ENCODE data around the gene SORCS2.

Gene SORCS2

DNA sequence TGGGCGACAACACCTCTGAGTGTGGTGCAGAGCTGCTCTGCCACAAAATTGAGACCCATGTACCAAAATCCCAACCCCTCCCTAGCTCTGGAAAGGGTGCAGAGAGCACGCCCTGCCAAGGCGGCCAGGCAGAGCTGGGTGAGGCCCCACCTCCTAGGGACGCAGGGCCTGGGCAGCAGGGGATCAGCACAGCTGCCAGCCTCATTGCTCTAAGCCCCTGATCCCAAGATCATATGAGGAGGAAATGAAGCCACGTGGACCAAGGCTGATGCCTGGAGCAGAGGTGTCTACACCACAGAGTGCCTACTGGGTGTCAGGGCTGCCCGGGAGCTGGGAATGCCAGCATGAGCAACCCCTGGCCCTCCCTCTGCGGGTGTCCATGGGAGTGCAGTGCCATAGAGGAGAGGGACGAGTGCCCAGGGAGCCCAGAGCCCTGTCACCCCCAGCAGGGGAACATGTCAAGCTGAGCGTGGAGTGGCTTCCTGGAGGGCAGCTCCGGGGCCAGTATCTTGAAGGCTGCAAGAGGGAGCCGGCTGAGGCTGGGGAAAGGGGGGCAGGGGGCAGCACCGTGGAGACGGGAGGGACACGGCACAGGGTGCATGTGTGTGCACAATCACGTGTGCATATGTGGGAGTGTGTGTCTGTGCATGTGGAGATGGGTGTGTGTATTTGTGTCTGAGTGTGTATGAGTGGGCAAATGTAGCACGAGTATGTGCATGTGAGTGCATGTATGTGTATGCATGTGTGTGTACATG lies 306.3 kb downstream of the SORCS2 start:
- DNase-seq: no peak

DNA sequence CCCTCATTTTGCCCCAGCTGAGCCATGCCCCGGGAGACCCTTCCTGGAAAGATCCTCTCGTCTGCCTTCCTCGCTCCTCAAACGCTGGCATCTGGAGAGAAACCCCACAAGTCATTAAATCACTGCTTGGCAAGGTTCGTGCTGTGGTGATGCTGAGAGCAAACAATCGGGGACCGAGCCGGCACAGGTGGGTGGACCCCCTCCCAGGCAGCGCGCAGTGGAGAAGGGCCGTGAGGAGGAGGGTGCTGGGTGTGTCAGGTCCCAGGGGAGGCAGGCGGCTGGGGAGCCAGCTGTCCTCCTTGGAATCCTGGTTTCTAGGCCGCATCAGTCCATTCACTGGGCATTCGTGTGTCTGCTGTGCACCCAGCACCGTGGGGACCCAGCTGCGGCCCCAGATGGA lies 307.3 kb downstream of the SORCS2 start:
- DNase-seq: no peak

DNA sequence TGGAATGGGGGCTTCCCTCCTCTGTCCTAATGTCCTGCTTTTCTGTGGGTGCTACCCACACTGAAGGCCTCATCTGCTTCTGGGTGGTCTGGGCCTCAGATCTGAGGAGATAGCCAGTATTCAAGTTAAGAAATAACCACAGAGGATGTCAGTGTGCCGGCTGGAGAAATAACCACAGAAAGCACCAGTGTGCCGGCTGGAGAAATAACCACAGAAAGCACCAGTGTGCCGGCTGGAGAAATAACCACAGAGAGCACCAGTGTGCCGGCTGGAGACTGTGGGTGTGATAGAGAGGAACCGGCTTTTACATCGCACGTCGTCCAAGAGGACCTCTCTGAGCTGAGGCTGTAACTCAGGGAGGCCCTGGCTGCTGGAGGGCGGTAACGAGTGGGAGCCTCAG lies 308.1 kb downstream of the SORCS2 start:
- no peak for DNase-seq

DNA sequence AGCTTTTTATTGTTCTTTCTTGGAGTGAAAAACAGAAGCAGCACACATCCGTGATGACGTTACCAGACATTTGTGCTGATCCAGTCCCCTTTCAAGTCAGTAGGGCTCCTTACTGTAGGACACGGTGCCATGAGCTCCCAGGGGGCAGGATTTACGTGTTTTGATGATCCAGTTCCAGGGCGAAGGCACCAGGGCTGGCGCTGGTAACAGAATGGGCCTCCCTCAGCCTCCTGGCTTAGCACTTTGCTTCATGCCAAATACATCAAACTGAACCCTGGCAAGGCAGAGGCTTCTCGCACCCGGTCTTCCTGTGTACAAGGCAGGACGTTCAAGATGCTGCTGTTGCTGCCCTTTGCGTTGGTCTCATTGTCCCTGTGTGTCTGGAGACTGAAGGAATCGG lies 309.0 kb downstream of the SORCS2 start:
- DNase-seq: no peak

DNA sequence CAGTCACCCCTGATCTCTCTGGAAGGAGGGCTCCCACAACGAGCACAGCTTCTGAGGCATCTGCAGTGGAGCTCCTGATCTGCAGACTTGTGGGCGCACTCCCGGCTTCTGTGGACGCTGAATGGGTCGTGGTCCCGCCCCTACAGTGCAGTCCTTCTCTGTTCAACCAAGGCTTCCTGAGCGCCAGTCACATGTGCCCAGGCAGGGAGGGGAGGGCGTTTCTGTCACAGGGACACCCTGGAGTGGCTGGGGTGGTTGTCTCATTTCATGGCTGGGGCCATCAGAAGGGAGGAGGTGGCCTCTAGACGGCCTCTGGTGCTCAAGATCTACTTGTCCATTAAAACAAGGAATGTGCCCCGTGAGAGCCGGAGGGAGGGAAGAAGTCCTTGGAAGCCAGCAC lies 309.5 kb downstream of the SORCS2 start:
- no peak for DNase-seq

DNA sequence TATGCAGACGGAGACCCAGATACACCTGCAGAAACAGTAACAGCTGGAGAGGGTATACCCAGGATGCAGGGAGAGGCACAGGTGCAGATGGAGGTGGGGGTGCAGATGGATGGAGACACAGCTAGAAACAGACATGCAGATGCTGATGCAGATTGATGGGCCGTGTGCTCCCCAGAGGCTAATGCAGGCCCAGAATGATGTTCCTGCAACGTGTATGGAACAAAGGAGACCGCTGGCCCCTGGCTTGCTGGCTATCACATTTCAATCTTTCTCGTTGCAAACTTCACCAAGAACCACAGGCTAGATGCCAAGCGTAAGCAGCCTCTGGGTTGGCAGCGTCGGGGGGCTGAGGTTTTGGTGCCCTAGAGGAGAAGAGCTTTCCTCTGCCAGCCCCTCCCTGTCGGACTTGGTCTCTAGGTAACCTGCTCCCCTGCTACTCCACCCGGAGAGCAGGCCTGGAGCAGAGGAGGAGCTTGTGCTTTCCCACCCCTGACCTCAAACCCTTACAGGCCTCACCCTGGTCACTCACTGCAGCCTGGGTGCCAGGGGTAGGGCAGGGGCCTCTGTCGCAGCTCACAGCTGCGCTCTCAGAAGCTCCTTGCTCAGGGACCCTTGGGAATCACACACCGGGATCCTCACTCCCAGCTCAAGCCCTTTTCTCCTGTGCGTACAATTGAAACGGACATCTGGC lies 311.4 kb downstream of the SORCS2 start:
- no peak for DNase-seq

DNA sequence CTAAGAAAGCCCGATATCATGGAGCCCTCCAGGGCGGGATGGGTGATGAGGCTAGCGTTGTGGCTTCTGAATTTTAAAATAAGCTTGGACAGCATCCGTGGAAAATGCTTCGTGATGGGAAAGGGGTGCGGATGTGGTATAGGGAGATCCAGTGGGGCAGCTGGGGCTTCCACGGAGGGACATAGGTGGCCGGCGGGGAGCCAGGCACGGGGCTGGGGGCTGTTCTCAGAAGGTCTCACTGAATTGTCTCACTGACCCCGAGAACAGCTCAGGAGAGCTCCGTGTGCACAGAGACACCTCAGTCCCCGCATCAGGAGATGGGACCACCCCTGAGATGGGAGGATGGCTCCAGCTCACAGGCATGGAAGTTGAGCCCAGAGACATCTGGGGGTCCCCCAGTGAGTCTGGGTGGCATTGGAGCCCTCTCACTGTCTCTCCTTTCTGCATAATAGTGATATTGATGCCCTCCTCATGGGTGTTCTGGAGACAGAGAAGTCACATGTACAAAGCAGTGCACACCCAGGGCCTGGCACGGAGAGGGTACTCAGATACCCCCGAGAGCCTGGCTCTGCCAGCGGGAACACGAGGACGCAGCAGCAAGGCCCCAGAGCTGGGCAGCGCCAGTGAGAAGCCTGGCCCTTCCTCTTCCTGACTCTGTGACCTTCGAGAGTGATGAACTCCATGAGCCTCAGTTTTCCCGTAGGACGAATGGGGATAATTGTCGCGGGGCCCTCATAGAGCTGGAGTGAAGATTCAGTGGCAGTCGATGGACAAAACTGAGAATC lies 313.0 kb downstream of the SORCS2 start:
- DNase-seq: no peak

DNA sequence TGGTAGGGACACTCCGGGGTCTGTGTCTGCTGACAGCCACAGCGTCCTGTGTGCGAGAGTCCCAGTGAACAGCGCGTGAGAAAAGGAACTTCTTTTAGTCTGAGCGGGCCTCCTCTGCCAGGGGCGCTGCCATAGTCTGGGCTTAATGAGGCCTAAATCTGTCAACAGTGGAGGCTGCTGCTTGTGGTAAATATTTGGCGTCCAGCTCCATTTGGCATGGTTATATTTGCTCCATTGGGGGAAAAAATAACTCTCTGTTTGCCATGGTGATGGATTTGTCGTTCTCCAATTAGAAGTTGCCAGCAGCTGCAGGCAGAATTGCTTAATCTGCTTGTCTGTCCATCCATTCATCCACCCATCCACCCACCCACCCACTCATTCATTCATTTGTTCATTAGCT lies 313.8 kb downstream of the SORCS2 start:
- DNase-seq: no peak

DNA sequence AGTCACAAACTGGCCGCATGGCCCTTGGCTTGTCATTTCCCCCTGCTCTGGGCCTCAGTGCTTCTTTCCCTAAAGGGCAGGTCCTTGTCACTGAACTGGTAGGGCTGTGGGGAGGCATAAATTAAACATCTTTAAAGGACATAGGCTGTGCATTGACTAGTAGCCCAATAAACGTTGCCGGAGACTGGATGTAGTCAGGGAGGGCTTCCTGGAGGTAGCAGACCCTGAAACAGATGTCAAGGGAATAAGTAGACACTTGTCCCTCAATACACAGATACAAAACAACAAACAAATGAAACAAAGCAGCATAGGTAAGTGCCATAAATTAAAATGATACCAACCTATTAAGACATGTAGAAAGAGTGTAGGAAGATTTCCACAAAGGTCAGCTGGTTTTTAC lies 314.2 kb downstream of the SORCS2 start:
- no peak for DNase-seq

DNA sequence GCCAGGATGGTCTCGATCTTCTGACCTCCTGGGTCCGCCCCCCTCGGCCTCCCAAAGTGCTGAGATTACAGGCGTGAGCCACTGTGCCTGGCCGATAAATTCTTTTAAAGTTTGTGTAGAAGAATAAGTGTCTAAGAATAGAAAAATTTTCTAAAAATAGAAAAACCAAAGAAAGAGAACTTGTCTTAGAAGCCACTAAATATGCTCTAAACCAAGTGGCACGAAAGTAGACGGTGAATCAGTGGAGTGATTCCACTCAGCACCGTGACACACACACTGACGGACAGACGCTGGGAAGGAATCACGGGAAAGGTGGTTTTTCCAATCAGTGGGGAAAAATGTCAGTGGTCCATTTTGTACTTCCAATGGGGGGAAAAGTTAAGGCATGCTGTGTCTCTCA lies 315.0 kb downstream of the SORCS2 start:
- no peak for DNase-seq

DNA sequence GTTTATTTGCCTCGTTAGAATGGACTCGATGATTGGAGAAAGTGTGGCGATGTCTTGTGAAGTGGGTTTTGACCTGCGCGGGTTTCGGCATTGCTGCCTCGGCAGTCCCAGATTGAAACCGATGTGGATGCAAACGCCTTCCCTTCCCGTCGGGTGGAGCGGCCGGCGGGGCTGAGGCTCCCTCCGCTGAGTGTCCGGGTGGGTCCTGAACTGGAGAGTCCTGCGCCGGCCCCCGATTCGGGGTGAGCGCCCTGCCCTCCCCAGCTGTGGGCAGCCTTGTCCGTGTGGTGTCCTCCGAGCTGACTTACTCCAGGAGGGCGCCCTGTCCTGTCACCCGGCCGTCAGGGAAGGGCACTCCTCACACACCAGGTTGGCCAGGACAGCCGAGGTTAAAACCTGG lies 317.7 kb downstream of the SORCS2 start:
- no peak for DNase-seq

DNA sequence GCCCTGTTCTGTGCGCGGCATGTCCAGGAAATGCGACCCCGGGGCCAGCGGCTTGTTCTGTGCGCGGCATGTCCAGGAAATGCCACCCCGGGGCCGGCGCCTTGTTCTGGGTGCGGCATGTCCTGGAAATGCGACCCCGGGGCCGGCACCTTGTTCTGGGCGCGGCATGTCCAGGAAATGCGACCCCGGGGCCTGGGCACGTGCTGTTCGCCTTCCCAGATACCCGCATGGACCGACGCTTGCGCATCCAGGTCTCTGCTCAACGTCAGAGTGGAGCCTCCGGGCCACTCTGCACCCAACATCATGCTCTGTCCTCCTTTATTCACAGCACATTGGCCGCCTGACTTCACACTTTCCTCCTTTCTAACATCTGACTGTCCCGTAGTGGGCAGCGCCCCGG lies 318.2 kb downstream of the SORCS2 start:
- DNase-seq: no peak

DNA sequence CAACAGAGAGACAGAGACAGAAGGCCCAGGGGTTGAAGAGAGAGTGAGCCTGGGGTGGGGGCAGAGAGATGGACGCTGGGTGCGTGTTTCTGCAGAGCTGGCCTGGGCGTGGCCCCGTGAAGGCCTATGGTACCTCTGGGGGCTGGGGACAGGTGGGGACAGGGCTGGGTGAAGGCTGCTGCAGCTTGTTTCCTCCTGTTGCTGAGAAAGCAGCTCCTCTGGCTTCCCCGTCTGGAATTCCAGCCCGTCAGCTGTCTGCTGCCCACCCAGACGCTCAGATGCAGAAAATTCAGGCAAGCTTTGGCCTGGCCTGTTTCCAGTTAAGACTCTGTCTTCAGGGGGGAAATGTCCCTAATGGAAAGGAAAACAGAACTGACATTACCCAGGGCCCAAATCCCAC lies 319.2 kb downstream of the SORCS2 start:
- no peak for DNase-seq

DNA sequence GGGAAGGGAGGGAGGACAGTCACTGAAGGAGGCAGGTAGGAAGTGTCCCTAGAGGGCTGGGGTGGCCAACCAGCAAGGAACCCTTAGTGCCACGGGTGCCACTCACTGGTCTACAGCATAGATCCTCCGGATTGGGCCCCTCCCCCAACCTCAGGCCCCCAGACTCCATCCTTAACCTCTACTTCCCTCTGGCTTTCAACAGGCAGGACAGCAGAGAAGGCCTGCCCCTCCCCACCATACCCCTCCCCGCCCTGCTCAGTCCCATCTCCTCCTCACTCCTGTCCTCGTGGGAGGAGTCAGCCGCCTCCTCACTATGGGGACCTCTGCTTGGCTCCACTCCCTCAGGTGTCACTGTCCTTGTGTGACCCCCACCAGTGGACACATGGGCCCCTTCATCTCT lies 320.1 kb downstream of the SORCS2 start:
- DNase-seq: no peak

DNA sequence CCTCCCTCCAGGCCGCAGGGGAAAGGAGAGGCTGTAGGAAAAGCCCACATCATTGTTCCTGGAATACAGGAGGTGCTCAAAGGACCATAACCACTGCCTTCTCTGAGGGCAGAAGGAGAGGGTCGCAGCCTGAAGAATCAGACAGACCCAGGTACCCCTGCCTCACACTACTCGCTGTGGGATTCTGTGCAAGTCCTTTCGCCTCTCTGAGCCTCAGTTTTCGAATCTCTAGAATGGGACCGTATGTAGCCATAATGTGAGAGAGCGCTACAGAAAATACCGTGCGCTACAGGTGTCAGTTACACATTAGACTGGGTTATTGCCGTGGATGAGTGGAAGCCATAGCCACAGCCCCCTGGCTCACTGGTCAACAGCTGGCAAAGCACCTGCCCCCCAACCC lies 320.6 kb downstream of the SORCS2 start:
- DNase-seq: no peak

DNA sequence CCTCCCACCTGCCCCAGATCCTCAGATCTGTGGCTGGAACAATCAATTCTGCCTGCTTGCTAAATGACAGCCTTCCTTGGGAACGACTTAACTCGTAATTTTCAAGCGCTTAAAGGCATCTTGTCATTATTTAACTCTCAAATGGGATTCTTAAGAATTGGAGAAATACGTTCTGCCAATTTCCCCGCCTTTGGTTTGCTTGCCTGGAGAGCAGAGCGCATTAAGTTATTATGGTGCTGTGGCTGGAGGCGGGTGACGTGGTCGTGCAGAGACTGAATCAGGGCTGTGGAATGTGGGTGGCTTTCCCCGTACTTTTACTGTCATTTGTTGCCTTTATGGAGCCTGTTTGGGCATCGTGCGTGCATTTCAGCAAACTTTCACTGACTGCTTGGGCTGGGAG lies 321.3 kb downstream of the SORCS2 start:
- DNase-seq: no peak

DNA sequence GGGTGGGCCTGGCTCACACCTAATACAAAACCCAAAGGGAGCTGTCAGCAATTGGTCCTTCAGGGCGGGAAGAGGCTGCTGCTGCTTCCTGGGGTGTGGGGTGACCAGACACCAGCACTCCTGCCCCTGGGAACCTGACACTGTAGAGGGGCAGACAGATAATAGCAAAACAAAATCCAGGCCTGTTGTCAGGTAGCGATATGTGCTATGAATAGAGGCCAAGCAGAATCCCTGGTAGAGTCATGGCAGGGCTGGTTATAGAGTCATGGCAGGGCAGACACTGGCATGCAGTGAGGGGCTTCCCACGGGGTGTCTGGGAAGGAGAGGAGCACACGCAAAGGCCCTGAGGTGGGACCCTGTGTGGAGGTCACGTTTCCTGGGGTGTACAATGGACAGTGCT lies 321.9 kb downstream of the SORCS2 start:
- no peak for DNase-seq

DNA sequence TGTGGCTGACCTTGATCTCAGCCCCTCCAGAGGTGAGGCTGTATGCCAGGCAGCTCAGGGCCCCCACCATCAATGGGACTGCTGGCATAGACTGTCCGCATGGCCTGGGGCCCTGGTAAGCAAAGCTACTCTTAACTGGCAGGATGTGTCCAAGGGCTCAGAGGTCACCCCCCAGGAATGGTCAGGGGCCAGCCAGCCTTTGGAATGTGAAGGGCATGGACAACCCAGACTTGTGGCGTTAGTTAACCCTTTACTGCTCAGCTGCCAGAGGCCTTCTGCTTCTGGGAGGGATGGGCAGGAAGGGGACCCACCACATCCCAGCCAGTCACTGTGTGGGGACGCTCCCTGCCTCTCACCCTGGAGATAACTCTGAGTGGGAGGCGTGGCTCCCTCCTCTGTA lies 322.5 kb downstream of the SORCS2 start:
- no peak for DNase-seq

DNA sequence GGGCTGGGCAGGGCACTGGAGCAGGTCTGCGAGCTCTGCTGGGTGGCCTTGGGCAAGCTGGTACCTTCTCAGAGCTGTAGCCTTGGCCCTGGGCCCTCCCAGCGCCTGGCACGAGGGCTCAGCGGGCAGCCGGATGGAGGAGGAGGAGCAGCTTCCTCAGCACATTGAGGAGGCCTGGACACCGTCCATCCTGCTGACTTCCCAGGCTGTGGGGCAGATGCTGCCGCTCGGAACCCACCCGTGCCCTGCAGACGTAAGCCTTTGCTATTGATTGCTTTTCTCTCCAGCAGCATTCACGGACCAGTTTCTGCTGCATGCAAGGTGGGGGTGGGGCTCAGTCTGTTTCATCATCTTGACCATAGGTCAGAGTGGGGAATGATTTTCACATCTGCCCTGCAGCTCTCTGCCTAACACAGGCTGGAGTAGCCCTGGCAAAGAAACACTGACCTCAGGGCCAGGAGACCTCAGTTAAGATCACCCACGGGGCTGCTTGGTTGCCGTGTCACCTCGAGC lies 323.1 kb downstream of the SORCS2 start:
- DNase-seq: no peak

DNA sequence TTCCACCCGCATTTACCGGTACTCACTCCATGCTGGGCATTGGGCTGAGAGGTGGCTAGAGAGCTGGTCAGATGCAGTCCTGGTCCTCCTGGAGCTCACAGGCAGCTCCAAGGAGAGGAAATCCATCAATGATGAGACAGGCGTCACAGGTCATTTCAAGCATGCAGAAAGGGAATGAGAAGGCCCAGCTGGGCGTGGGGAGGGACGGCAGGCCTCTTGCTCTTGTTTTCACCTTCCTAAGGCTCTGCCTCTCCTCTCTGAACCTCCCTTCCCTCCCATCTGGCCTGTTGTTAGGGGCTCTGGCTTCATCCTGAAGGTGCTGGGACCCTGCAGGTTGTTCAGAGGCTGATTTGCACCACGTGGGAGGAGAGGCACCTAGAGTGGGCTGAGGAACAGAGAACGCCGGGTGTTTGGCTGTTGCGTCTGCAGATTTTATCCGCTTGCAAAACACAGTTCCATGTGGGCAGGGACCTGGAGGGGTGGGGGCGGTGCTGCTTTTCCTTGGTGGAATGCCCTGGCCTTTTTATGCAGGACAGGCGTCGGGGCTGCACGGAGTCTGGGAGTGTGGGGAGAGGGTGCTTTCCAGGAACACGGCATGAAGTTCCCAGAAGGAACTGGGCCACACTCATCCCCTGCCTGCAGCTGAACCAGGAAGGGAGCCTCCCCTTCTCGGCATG lies 323.9 kb downstream of the SORCS2 start:
- DNase-seq: no peak

DNA sequence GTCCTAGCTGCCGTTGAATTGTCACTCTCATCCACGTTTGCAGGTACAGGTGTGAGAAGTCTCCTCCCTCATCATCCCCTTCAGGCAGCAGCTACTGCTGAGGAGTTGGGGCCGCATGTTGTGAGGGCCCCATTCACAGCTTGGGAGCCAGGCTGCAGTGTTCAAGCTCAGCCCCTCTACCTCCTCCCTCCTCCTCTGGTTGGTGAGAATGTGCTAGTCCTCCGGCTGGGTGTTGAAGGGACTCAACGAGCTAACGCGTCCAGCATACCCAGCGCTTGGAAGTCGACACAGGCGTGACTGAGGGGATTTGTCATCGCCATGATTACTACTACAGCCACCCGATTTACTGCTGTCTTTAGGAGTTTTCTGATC lies 324.4 kb downstream of the SORCS2 start:
- DNase-seq: no peak

DNA sequence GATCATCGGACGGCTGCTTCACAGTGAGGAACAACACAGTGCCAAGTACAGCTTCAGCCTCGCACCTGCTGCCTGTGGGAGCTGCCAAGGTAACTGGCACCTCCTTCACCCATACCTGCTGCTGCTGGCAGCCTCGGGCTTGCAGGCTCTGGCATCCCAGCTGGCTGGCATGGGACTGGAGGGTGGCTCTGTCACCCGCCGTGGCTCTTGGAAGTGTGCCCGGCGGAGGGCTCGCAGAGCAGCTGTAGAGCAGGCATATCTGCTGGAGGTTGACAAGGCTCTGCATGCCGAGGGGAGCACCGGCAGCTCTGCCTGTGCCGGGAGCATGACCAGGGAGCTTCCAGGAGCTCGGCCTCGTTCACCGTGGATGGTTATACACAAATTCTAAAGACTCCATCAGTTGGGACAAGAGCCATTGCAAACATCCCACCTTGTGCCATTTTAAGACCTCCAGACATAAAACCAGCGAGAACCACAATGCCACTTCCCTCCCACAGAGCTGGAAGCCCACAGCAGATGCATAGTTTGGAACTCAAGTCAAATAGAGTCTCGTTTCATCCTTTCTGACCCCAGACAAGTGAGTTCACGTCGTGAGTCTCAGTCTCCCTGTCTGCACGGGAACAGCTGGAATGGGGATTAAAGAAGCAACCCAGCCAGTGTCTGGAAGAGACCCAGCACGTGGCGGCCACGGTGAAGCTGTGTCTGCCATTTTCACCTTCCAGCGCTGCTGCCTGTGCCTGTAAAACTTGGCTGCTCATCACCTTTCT lies 326.7 kb downstream of the SORCS2 start:
- no peak for DNase-seq
